Naive thymus-derived CD4-positive, alpha-beta T cell (primary cell): ENCODE measurements around the gene MCL1. TPM values are rescaled to one million over a fixed set of nuclear protein-coding genes. Genes with fewer than 3 reads are reported as not detected.

Source experiments
- ATAC-seq: fragments of 150-1000 bp; cut with Tn5 transposase; 2 replicates; pipeline ENCODE4 v1.10.0; 2021; ENCODE audit warnings: mild to moderate bottlenecking, moderate library complexity
- CTCF ChIA-PET: fragments of 350-600 bp; sonication (Branson Sonifier 250); formaldehyde crosslinking; loops from one replicate; lab custom pipeline; 2021; ENCODE audit warnings: antibody characterized with exemption; lab: Charles Lee
- POLR2A ChIA-PET: fragments of 350-600 bp; sonication (Branson Sonifier 250); formaldehyde crosslinking; loops from one replicate; lab custom pipeline; 2021; ENCODE audit warnings: antibody characterized with exemption, inconsistent platforms; lab: Charles Lee
- DNase-seq, 9 donors: peaks; one replicate each; pipeline versions ENCODE4 v3.0.0 to v3.0.0-alpha.2; 2020 to 2022; ENCODE audit warnings: mixed read lengths in 1 of 9
- H3K27ac ChIP-seq: one replicate; pipeline ENCODE4 v1.7.0; 2013; ENCODE audit warnings: mild to moderate bottlenecking, low read depth, low read length, moderate library complexity
- H3K27me3 ChIP-seq, 2 donors: one replicate each; pipeline ENCODE4 v1.7.0; 2013; ENCODE audit warnings: low read length in 2 of 2, mild to moderate bottlenecking in 2 of 2, moderate library complexity in 2 of 2; ENCODE audit not compliant: control insufficient read depth in 2 of 2, insufficient read depth in 2 of 2
- H3K36me3 ChIP-seq, 3 experiments: 1 replicate in 2 of 3; 2 replicates in 1 of 3; pipeline ENCODE4 v1.7.0; 2013; ENCODE audit warnings: low read length in 3 of 3, mild to moderate bottlenecking in 3 of 3, moderate library complexity in 1 of 3; ENCODE audit not compliant: insufficient read depth in 3 of 3, control insufficient read depth in 2 of 3
- H3K4me1 ChIP-seq, 2 donors: one replicate each; pipeline ENCODE4 v1.7.0; 2013; ENCODE audit warnings: low read length in 2 of 2, mild to moderate bottlenecking in 2 of 2, moderate library complexity in 1 of 2; ENCODE audit not compliant: control insufficient read depth in 2 of 2, insufficient read depth in 2 of 2
- H3K4me3 ChIP-seq: 2 replicates; pipeline ENCODE4 v1.7.0; 2013; ENCODE audit warnings: mild to moderate bottlenecking, low read length
- H3K9me3 ChIP-seq, 3 experiments: 1 replicate in 2 of 3; 2 replicates in 1 of 3; pipeline ENCODE4 v1.7.0; 2013; ENCODE audit warnings: low read length in 3 of 3; ENCODE audit not compliant: control insufficient read depth in 2 of 3
- H3K27ac Mint-ChIP-seq, 9 donors: one replicate each; pipeline ENCODE4 v1.8.0; 2020 to 2022; ENCODE audit warnings: mixed read lengths in 9 of 9, mild to moderate bottlenecking in 8 of 9, moderate library complexity in 5 of 9, inconsistent platforms in 2 of 9
- H3K27me3 Mint-ChIP-seq, 5 donors: one replicate each; pipeline ENCODE4 v1.8.0; 2021 to 2022; ENCODE audit warnings: mixed read lengths in 5 of 5, mild to moderate bottlenecking in 1 of 5
- H3K36me3 Mint-ChIP-seq, 5 donors: one replicate each; pipeline ENCODE4 v1.8.0; 2020 to 2022; ENCODE audit warnings: mixed read lengths in 5 of 5, mild to moderate bottlenecking in 3 of 5, inconsistent platforms in 1 of 5
- H3K4me1 Mint-ChIP-seq, 7 donors: one replicate each; pipeline ENCODE4 v1.8.0; 2020 to 2022; ENCODE audit warnings: mixed read lengths in 7 of 7, mild to moderate bottlenecking in 3 of 7, inconsistent platforms in 1 of 7
- H3K4me3 Mint-ChIP-seq, 10 donors: one replicate each; pipeline ENCODE4 v1.8.0; 2020 to 2022; ENCODE audit warnings: mild to moderate bottlenecking in 10 of 10, mixed read lengths in 10 of 10, moderate library complexity in 6 of 10, inconsistent platforms in 2 of 10
- H3K9me3 Mint-ChIP-seq, 11 donors: one replicate each; pipeline ENCODE4 v1.8.0; 2020 to 2022; ENCODE audit warnings: mixed read lengths in 11 of 11, mild to moderate bottlenecking in 4 of 11, inconsistent platforms in 1 of 11, moderate library complexity in 1 of 11
- intact Hi-C, 2 donors: fragments of 100-400 bp; cut with micrococcal nuclease; formaldehyde crosslinking; loops; one replicate each; pipeline ENCODE4 v1.15.1; 2023
- polyA plus RNA-seq, 2 donors: library from polyadenylated mRNA; unstranded; fragments of 300-500 nt; fragmentation: Illumina TruSeq; gene quantifications; one replicate each; pipeline ENCODE4 v1.2.3, GENCODE V29; 2021
- total RNA-seq, 6 experiments: library from RNA in 5 of 6; stranded (reverse) in 5 of 6; gene quantifications; 1 replicate in 5 of 6; 2 replicates in 1 of 6; pipeline ENCODE4 v1.2.3 and lab custom pipeline; 2021 to 2026

MCL1 gene
- total and polyA plus RNA-seq, 7 experiments from 2014 or later = 171 to 1,400 (median 314) TPM

DNA sequence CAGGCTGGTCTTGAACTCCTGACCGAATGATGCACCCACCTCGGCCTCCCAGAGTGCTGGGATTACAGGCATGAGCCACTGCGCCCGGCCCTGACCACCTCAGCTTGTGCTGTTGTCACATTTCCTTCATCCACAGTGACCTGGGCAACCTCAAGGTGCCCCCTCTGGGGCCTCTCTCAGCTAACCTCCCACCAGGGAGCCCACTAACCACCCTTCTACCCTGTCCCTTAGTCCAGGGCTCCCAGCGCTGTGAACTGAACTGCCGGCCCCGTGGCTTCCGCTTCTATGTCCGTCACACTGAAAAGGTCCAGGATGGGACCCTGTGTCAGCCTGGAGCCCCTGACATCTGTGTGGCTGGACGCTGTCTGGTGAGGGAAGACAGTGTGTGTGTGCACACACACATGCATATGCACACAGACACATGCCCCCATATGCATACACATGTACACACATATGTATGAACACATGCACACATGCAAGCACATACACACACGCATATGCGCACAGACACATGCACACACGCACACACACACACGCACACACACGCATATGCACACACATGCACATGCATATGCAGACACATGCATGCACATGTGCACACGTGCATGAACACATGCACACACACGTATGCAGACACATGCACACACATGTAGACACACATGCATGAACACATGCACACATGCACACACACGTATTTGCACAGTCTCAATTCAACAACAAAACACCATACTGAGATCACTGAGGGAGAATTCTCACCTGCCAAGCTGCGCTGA, 24.0 kb downstream of the MCL1 start:
- no peak for ATAC-seq
- Mint-ChIP-seq H3K27ac (peak overlapping the region in 3 of 9 donors; percentile 4 to 29 (median 8)), H3K9me3 (no peaks in the 10 kb centered on the region), H3K4me1 (peaks cover 9 to 33% (median 25%) of the 10 kb centered on the region in 7 donors), H3K36me3 (peaks cover 0 to 6% (median 0%) of the 10 kb centered on the region in 5 donors), H3K27me3 (peaks cover 0 to 2% (median 0%) of the 10 kb centered on the region in 5 donors), H3K4me3 (no peak overlapping the region)
- H3K4me3 ChIP-seq = no peak overlapping the region
- no peak overlapping the region for H3K27ac ChIP-seq
- H3K36me3 ChIP-seq = peaks cover 0 to 5% (median 0%) of the 10 kb centered on the region in 3 experiments
- no peaks in the 10 kb centered on the region for H3K27me3 ChIP-seq
- no peak for DNase-seq
- no peaks in the 10 kb centered on the region for H3K9me3 ChIP-seq
- POLR2A ChIA-PET = no interaction called here
- peaks cover 5 to 10% of the 10 kb centered on the region in 2 donors for H3K4me1 ChIP-seq
- CTCF ChIA-PET = interaction anchor here (0.6 kb wide), 1 partner anchor 87 kb away, joined by 3 read pairs; no protein-coding TSS in a partner anchor
- intact Hi-C loops = no loop called here

DNA sequence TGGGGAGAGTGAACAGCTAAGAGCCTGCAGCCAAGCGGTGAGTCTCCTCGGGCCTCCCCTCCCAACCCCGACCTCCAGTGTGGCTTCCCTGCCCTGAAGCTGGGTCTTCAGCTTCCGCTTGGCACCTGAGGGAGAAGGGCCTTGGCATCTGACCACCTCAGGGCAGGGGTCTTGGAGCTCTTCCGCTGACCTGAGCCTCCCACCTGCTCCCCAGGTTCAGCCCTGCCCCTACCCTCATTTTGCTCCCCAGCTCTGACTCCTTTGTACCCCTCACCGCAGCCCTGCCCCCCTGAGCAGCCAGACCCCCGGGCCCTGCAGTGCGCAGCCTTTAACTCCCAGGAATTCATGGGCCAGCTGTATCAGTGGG, 25.3 kb downstream of the MCL1 start:
- Histone ChIP-seq H3K27ac (no peak overlapping the region), H3K4me3 (no peak overlapping the region), H3K36me3 (peaks cover 0 to 5% (median 0%) of the 10 kb centered on the region in 3 experiments), H3K9me3 (no peaks in the 10 kb centered on the region), H3K27me3 (no peaks in the 10 kb centered on the region), H3K4me1 (peaks cover 0 to 5% of the 10 kb centered on the region in 2 donors)
- CTCF ChIA-PET = no interaction called here
- DNase-seq (no peak), ATAC-seq (no peak)
- Mint-ChIP-seq H3K4me3 (no peak overlapping the region), H3K27ac (peak overlapping the region in 2 of 9 donors; percentile 14 to 15), H3K9me3 (peaks cover 0 to 2% (median 0%) of the 10 kb centered on the region in 11 donors), H3K36me3 (peaks cover 0 to 6% (median 0%) of the 10 kb centered on the region in 5 donors), H3K27me3 (peaks cover 4 to 8% (median 4%) of the 10 kb centered on the region in 5 donors), H3K4me1 (peaks cover 6 to 29% (median 19%) of the 10 kb centered on the region in 7 donors)
- POLR2A ChIA-PET = no interaction called here
- intact Hi-C loops = no loop called here

DNA sequence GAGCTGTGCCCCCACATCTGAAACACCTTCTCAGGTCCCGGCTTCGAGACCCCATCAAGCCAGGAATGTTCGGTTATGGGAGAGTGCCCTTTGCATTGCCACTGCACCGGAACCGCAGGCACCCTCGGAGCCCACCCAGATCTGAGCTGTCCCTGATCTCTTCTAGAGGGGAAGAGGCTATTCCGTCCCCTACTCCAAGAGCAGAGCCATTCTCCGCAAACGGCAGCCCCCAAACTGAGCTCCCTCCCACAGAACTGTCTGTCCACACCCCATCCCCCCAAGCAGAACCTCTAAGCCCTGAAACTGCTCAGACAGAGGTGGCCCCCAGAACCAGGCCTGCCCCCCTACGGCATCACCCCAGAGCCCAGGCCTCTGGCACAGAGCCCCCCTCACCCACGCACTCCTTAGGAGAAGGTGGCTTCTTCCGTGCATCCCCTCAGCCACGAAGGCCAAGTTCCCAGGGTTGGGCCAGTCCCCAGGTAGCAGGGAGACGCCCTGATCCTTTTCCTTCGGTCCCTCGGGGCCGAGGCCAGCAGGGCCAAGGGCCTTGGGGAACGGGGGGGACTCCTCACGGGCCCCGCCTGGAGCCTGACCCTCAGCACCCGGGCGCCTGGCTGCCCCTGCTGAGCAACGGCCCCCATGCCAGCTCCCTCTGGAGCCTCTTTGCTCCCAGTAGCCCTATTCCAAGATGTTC, 25.9 kb downstream of the MCL1 start:
- DNase-seq = no peak
- ChIA-PET CTCF (no interaction called here), POLR2A (no interaction called here)
- H3K27ac ChIP-seq = no peak overlapping the region
- H3K4me3 ChIP-seq = no peak overlapping the region
- H3K9me3 ChIP-seq = no peaks in the 10 kb centered on the region
- H3K36me3 Mint-ChIP-seq = peaks cover 0 to 6% (median 0%) of the 10 kb centered on the region in 5 donors
- H3K9me3 Mint-ChIP-seq = peaks cover 0 to 2% (median 0%) of the 10 kb centered on the region in 11 donors
- H3K27me3 ChIP-seq = no peaks in the 10 kb centered on the region
- peaks cover 4 to 8% (median 5%) of the 10 kb centered on the region in 5 donors for H3K27me3 Mint-ChIP-seq
- peaks cover 6 to 29% (median 20%) of the 10 kb centered on the region in 7 donors for H3K4me1 Mint-ChIP-seq
- intact Hi-C loops = no loop called here
- H3K4me1 ChIP-seq = peaks cover 0 to 5% of the 10 kb centered on the region in 2 donors
- H3K36me3 ChIP-seq = peaks cover 0 to 5% (median 0%) of the 10 kb centered on the region in 3 experiments
- no peak overlapping the region for H3K4me3 Mint-ChIP-seq
- peak overlapping the region in 2 of 9 donors; percentile 13 to 15 for H3K27ac Mint-ChIP-seq
- ATAC-seq = no peak

DNA sequence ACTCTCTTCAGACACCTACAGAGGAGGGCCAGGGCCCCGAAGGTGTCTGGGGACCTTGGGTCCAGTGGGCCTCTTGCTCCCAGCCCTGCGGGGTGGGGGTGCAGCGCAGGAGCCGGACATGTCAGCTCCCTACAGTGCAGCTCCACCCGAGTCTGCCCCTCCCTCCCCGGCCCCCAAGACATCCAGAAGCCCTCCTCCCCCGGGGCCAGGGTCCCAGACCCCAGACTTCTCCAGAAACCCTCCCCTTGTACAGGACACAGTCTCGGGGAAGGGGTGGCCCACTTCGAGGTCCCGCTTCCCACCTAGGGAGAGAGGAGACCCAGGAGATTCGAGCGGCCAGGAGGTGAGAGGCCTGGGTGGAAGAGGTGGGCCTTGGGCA, 26.5 kb downstream of the MCL1 start:
- DNase-seq = no peak
- ChIA-PET CTCF (no interaction called here), POLR2A (interaction anchor here (1.1 kb wide), 1 partner anchor 13 kb away, joined by 3 read pairs; no protein-coding TSS in a partner anchor)
- Histone ChIP-seq H3K4me3 (no peak overlapping the region), H3K4me1 (peaks cover 0 to 5% of the 10 kb centered on the region in 2 donors), H3K9me3 (no peaks in the 10 kb centered on the region), H3K27me3 (no peaks in the 10 kb centered on the region), H3K36me3 (peaks cover 0 to 5% (median 0%) of the 10 kb centered on the region in 3 experiments), H3K27ac (no peak overlapping the region)
- Mint-ChIP-seq H3K9me3 (peaks cover 0 to 2% (median 0%) of the 10 kb centered on the region in 11 donors), H3K27me3 (peaks cover 6 to 12% (median 8%) of the 10 kb centered on the region in 5 donors), H3K36me3 (peaks cover 0 to 6% (median 0%) of the 10 kb centered on the region in 5 donors), H3K27ac (peak overlapping the region in 1 of 9 donors; percentile 33), H3K4me3 (peak overlapping the region in 2 of 10 donors; percentile 31 to 55), H3K4me1 (peaks cover 6 to 32% (median 23%) of the 10 kb centered on the region in 7 donors)
- intact Hi-C loops = no loop called here
- ATAC-seq = no peak

GRCh38 chr1:150552128-150552910, 27.1 kb downstream of the MCL1 start:
- DNase-seq = no peak
- POLR2A ChIA-PET = interaction anchor here (0.6 to 2.6 kb wide), 4 partner anchors 8 to 780 kb away, joined by 3 to 14 read pairs (median 4); no protein-coding TSS in a partner anchor
- H3K36me3 ChIP-seq = peaks cover 0 to 5% (median 0%) of the 10 kb centered on the region in 3 experiments
- Mint-ChIP-seq H3K27me3 (peaks cover 6 to 14% (median 8%) of the 10 kb centered on the region in 5 donors), H3K27ac (peak overlapping the region in 2 of 9 donors; percentile 33 to 48), H3K4me1 (peaks cover 6 to 32% (median 23%) of the 10 kb centered on the region in 7 donors), H3K9me3 (peaks cover 0 to 2% (median 0%) of the 10 kb centered on the region in 11 donors), H3K4me3 (peak overlapping the region in 2 of 10 donors; percentile 31 to 55), H3K36me3 (peaks cover 0 to 6% (median 0%) of the 10 kb centered on the region in 5 donors)
- CTCF ChIA-PET = no interaction called here
- H3K27me3 ChIP-seq = no peaks in the 10 kb centered on the region
- no peaks in the 10 kb centered on the region for H3K9me3 ChIP-seq
- intact Hi-C loops = no loop called here
- H3K27ac ChIP-seq = no peak overlapping the region
- H3K4me3 ChIP-seq = no peak overlapping the region
- peaks cover 0 to 5% of the 10 kb centered on the region in 2 donors for H3K4me1 ChIP-seq
- ATAC-seq = peak; percentile 65

DNA sequence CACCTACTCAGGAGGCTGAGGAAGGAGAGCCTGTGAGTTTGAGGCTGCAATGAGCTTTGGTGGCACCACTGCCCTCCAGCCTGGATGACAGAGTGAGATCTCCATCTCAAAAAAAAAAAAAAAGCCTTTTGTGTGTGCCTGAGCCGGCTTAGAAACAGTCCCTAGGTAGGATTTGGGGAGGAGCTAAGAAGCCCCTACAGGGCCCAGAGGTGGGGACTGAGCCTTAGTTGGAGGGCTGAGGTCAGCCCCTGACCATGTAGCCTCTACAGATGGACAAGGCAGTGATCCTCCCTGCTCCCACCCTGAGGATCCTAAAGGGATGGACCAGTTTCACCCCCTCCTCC, 27.7 kb downstream of the MCL1 start:
- H3K9me3 ChIP-seq = no peaks in the 10 kb centered on the region
- peaks cover 0 to 5% of the 10 kb centered on the region in 2 donors for H3K4me1 ChIP-seq
- POLR2A ChIA-PET = interaction anchor here (0.6 to 2.6 kb wide), 5 partner anchors 9 to 781 kb away, joined by 3 to 14 read pairs (median 4); no protein-coding TSS in a partner anchor
- ATAC-seq (no peak), DNase-seq (no peak)
- Mint-ChIP-seq H3K4me1 (peaks cover 6 to 35% (median 23%) of the 10 kb centered on the region in 7 donors), H3K36me3 (peaks cover 0 to 6% (median 0%) of the 10 kb centered on the region in 5 donors), H3K27me3 (peaks cover 9 to 17% (median 12%) of the 10 kb centered on the region in 5 donors), H3K4me3 (peak overlapping the region in 1 of 10 donors; percentile 20), H3K27ac (no peak overlapping the region), H3K9me3 (peaks cover 0 to 2% (median 0%) of the 10 kb centered on the region in 11 donors)
- no peak overlapping the region for H3K27ac ChIP-seq
- intact Hi-C loops = no loop called here
- no peak overlapping the region for H3K4me3 ChIP-seq
- CTCF ChIA-PET = interaction anchor here (0.7 to 0.8 kb wide), 2 partner anchors 8 to 10 kb away, joined by 3 to 4 read pairs; no protein-coding TSS in a partner anchor
- H3K27me3 ChIP-seq = no peaks in the 10 kb centered on the region
- peaks cover 0 to 5% (median 0%) of the 10 kb centered on the region in 3 experiments for H3K36me3 ChIP-seq
